ENCODE data around the gene LTB4R2. TPM values are rescaled to one million over a fixed set of nuclear protein-coding genes. Genes with fewer than 3 reads are reported as not detected.
A peak's percentile ranks its signal among the peaks of the same experiment; 100 is the strongest.

LTB4R2 gene, protein sequence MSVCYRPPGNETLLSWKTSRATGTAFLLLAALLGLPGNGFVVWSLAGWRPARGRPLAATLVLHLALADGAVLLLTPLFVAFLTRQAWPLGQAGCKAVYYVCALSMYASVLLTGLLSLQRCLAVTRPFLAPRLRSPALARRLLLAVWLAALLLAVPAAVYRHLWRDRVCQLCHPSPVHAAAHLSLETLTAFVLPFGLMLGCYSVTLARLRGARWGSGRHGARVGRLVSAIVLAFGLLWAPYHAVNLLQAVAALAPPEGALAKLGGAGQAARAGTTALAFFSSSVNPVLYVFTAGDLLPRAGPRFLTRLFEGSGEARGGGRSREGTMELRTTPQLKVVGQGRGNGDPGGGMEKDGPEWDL
- total RNA-seq: 10 to 100 TPM; 13.7 to 27.1 TPM

DNA sequence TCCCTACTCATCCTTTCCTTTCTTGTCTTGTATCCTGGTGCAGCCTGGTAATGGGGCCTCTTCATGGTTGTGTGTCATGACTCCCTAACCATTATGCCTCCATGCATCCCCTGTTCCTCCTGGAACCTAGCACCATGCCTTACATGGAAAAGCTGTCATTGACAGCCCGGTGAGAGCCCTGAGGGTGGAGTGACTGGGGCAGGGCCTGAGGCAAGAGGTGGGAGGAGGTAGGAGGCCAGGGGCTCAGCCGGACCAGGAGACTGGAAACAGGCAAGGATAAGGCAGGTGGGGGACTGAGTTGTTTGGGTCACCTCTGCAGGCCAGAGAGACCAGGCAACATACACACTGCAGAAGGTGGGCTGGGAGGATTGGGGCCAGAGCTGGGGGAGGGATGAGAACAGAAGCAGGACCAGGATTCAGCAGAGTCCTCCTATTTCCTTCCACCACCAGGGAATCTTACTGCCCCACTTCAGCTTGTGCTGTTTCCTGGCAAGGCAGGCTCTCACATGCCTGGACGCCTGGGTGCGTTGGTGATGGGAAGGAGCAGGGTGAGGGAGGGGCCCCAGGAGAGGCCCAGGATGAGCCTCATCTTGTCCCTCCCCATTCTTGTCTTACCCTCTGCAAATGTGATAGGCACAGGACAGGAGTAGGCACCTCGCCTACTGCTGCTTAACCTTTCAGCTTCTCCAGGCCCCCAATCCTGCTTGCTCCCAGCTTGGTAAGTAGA, at the start of gene LTB4R2:
TSS of gene LTB4R2 (plus strand) at position 603 of the 727 bp plus-strand sequence. CDS start 525 bp downstream, outside the sequence.
- Mint-ChIP-seq H3K36me3 (peaks cover 14% of the 10 kb centered on the region), H3K27ac (peak within 1 kb of the TSS; percentile 61 to 70), H3K9me3 (no peaks in the 10 kb centered on the region), H3K4me3 (peak within 1 kb of the TSS; percentile 84), H3K4me1 (ENCODE audit: low read depth in 2 of 2) (peaks cover 59 to 65% of the 10 kb centered on the region in 2 donors), H3K27me3 (no peaks in the 10 kb centered on the region)
- DNase-seq (ENCODE audit: low spot score) (no peak), ATAC-seq (no peak)

DNA sequence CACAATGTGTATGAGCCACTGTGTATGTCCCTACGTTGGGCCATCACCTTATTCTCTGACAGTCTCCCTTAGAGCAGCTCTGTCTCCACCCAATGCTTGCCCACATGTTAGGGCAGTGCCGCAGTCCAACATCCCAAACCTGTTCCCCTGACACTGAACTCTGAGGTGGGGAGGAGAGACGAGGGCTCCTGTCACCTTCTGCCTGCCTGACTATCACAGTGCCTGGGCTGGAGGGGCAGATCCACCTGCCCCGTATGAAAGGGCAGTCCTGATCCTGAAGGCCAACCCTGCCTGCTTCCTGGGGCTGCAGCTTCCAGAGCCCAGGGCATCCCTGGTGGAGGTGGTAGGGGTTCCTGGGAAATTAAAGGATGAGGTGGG, 49.2 kb upstream of the LTB4R2 start:
- ATAC-seq: no peak
- no peaks in the 10 kb centered on the region for H3K27me3 Mint-ChIP-seq
- no peak overlapping the region for H3K27ac Mint-ChIP-seq
- no peaks in the 10 kb centered on the region for H3K36me3 Mint-ChIP-seq
- H3K4me3 Mint-ChIP-seq: no peak overlapping the region
- H3K4me1 Mint-ChIP-seq (ENCODE audit: low read depth in 2 of 2): no peaks in the 10 kb centered on the region
- no peaks in the 10 kb centered on the region for H3K9me3 Mint-ChIP-seq
- no peak for DNase-seq (ENCODE audit: low spot score)

GRCh38 chr14:24261256-24261968, 48.5 kb upstream of the LTB4R2 start:
- DNase-seq (ENCODE audit: low spot score) (no peak), ATAC-seq (no peak)
- Mint-ChIP-seq H3K4me1 (ENCODE audit: low read depth in 2 of 2) (peaks cover 0 to under 1% of the 10 kb centered on the region in 2 donors), H3K27me3 (no peaks in the 10 kb centered on the region), H3K9me3 (no peaks in the 10 kb centered on the region), H3K4me3 (no peak overlapping the region), H3K27ac (no peak overlapping the region), H3K36me3 (no peaks in the 10 kb centered on the region)

- Mint-ChIP-seq H3K4me1 (ENCODE audit: low read depth in 2 of 2) (peaks cover 0 to 4% of the 10 kb centered on the region in 2 donors), H3K27ac (no peak overlapping the region), H3K9me3 (no peaks in the 10 kb centered on the region), H3K4me3 (no peak overlapping the region), H3K27me3 (no peaks in the 10 kb centered on the region), H3K36me3 (no peaks in the 10 kb centered on the region)
- DNase-seq (ENCODE audit: low spot score) (no peak), ATAC-seq (no peak)
Measured at GRCh38 chr14:24261969-24262327, 48.0 kb upstream of the LTB4R2 start.

- Mint-ChIP-seq H3K36me3 (no peaks in the 10 kb centered on the region), H3K4me1 (ENCODE audit: low read depth in 2 of 2) (peaks cover 0 to 7% of the 10 kb centered on the region in 2 donors), H3K4me3 (no peak within 1 kb of the TSS), H3K27ac (no peak within 1 kb of the TSS), H3K9me3 (no peaks in the 10 kb centered on the region), H3K27me3 (no peaks in the 10 kb centered on the region)
- ATAC-seq: no peak
- no peak for DNase-seq (ENCODE audit: low spot score)
Measured at GRCh38 chr14:24262821-24263733, 46.9 kb upstream of the LTB4R2 start, which contains the start of gene TGM1. TGM1 (minus strand) TSS chr14:24263177; CDS start chr14:24262352, 825 bp downstream.

DNA sequence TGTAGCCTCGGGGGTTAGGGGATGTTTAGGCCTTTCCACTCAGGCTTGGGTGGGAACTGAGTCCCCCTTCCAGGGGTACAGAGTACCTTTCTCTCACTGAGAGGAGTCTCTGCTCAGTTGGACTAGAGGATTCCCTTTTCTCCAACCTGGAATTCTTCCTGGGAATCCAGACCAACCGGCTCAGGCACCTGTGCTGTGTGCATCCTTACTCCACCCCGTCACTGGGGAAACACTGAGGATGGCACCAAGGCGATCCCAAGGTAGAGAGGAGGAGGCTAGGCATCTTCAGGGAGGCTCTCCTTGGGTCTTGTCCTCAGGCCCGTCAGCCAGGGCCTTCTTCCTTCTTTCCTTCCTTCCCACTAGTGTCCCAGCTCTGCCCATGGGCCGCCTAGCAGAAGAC, 46.1 kb upstream of the LTB4R2 start:
- Mint-ChIP-seq H3K4me1 (ENCODE audit: low read depth in 2 of 2) (peaks cover 0 to 7% of the 10 kb centered on the region in 2 donors), H3K27ac (no peak overlapping the region), H3K4me3 (no peak overlapping the region), H3K36me3 (no peaks in the 10 kb centered on the region), H3K9me3 (no peaks in the 10 kb centered on the region), H3K27me3 (no peaks in the 10 kb centered on the region)
- DNase-seq (ENCODE audit: low spot score) (no peak), ATAC-seq (no peak)

DNA sequence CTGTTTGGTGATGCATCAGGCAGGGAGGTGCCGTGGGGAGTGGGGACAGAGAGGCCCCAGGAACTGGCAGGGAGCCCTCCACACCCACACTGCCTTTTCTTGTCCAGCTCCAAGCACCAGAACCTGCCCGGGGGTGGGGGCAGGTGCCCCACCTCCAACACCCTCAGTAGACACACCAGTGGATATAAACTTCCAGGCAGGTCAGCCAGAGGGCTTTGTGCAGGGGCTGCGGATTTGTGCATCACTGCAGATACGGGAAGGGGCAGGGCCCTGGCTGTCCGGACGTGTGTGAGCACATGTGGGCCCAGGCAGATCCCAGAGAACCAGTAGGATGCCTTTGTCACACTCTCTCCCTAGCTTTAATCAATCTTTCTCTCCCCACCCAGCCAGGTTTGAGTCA, 45.6 kb upstream of the LTB4R2 start:
- Mint-ChIP-seq H3K27me3 (no peaks in the 10 kb centered on the region), H3K27ac (no peak overlapping the region), H3K4me1 (ENCODE audit: low read depth in 2 of 2) (peaks cover 0 to 7% of the 10 kb centered on the region in 2 donors), H3K4me3 (no peak overlapping the region), H3K9me3 (no peaks in the 10 kb centered on the region), H3K36me3 (no peaks in the 10 kb centered on the region)
- ATAC-seq (no peak), DNase-seq (ENCODE audit: low spot score) (no peak)

DNA sequence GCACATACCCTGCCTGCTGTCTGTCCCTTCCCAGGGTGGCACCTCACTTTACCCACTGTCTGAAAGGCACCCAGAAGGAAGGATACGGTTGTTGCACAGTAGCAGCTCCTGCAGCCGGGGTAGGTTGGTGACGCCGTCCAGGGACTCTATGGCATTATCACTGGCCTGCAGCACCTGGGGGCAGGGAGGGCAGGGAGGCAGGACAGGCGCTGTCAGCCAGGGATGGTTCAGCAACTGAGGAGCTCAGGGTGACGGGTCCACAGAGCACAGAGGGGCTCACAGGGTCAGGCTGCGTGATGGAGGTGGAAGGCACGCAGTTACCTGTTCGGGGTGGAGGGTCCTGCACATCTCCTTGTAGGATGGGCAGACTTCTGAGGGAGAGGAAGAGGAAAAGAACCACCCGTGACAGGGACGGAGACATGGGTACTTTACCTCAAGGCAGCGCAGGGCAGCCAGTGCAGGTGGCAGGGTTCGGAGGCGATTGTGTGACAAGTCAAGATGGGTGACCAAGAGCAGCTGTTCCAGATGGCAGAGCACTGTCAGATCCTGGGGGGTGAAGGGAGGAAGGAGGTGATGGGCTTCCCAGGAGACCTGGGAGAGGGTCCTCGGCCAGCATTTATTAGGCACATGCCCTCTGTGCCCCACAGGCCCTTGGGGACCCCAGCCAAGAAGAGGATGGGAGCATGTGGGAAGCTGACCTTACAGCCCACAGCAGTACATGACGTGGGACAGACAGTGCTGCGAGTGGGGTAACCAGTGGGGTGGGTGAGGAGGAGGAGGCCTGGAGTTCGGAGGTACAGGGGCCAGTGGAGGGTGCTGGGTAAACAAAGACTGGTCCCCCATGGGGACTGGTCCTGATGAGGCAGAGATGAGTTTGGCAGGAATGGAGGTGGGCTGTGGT, 43.3 kb upstream of the LTB4R2 start:
- Mint-ChIP-seq H3K27ac (no peak overlapping the region), H3K27me3 (no peaks in the 10 kb centered on the region), H3K4me1 (ENCODE audit: low read depth in 2 of 2) (peaks cover 12 to 19% of the 10 kb centered on the region in 2 donors), H3K36me3 (no peaks in the 10 kb centered on the region), H3K4me3 (no peak overlapping the region), H3K9me3 (no peaks in the 10 kb centered on the region)
- ATAC-seq: no peak
- DNase-seq (ENCODE audit: low spot score): no peak

GRCh38 chr14:24267516-24267915, 42.4 kb upstream of the LTB4R2 start:
- Mint-ChIP-seq H3K27ac (no peak overlapping the region), H3K36me3 (no peaks in the 10 kb centered on the region)

DNA sequence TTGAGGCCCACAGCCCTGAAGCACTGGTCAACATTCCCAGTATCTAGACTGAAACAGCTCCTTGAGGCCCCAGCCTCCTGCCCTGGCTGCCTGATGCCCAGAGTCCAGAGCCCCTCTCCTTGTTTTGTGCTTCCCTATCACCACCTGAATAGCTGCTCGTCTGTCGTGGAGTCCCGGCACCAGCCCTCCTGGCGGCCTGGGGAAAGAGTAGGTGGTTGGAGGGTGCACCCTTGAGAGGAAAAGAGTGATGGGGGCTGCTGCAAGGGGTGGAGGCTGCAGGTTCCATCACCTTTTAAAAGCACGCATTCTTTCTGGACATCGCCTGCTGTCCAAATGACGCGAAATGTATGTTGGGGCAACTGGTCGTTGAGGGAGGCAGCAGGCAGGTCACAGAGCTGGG, 41.7 kb upstream of the LTB4R2 start:
- Mint-ChIP-seq H3K4me1 (ENCODE audit: low read depth in 2 of 2) (peaks cover 28 to 32% of the 10 kb centered on the region in 2 donors), H3K4me3 (no peak overlapping the region), H3K36me3 (no peaks in the 10 kb centered on the region), H3K9me3 (no peaks in the 10 kb centered on the region), H3K27me3 (no peaks in the 10 kb centered on the region), H3K27ac (no peak overlapping the region)
- DNase-seq (ENCODE audit: low spot score) (no peak), ATAC-seq (no peak)

More at GRCh38 chr14:24267516-24267915, 42.4 kb upstream of the LTB4R2 start:
- no peak for DNase-seq (ENCODE audit: low spot score)
- Mint-ChIP-seq H3K27me3 (no peaks in the 10 kb centered on the region), H3K4me3 (no peak overlapping the region), H3K4me1 (ENCODE audit: low read depth in 2 of 2) (peaks cover 21 to 27% of the 10 kb centered on the region in 2 donors), H3K9me3 (no peaks in the 10 kb centered on the region)
- ATAC-seq: no peak

DNA sequence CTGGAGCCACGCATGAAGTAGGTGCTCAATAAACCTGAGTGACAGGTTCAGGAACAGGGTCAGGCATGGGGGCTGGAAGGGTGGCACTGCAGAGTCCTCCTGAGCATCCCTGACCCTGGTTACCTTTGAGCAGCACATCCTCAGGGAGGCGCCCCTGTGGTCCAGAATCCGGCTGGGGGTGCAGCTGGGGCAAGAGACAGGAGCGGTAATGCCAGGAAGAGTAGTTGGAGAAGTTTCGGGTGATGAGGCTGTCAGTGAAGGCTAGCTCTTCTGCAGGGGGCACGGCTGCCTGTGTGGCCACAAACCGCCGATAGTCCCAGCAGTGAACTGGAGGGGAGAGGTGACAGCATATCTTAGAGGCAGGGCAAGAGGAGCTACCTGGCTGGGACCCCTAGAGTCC, 40.6 kb upstream of the LTB4R2 start:
- H3K4me3 Mint-ChIP-seq: no peak overlapping the region
- H3K27ac Mint-ChIP-seq: no peak overlapping the region
- DNase-seq (ENCODE audit: low spot score) (no peak), ATAC-seq (no peak)
- no peaks in the 10 kb centered on the region for H3K27me3 Mint-ChIP-seq
- peaks cover 40 to 44% of the 10 kb centered on the region in 2 donors for H3K4me1 Mint-ChIP-seq (ENCODE audit: low read depth in 2 of 2)
- no peaks in the 10 kb centered on the region for H3K36me3 Mint-ChIP-seq
- no peaks in the 10 kb centered on the region for H3K9me3 Mint-ChIP-seq

DNA sequence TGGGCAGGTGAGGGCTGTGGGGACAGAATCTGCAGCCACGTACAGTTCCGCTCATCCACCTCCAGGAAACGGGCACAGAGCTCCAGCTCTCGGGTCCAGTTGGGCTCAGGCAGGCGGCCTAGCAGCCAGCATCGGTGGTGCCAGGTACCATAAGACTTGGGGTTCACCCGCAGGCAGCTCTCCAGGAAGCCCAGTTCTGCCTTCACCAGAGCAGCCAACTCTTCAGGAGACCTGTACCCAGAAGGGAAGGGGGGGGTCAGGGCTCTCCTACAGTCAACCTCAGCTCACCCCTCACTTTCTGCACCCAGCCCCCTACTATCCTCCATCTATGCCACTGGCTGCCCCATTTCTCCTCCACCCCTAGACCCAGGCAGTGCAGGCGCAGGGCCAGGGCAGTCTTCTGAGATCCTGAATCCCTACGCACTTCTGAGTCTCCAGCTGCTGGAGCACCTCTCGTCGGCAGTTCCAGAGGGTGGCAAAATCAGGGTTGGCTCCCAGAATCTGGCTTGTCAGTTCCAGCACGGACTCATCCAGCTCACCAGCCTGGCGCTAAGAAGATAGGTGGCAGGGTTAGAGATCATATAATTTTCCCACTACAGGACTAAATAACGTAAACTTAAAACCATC, 39.9 kb upstream of the LTB4R2 start:
- Mint-ChIP-seq H3K27ac (peak overlapping the region in 1 of 2 donors; percentile 92), H3K27me3 (no peaks in the 10 kb centered on the region), H3K4me1 (ENCODE audit: low read depth in 2 of 2) (peaks cover 41 to 44% of the 10 kb centered on the region in 2 donors), H3K9me3 (no peaks in the 10 kb centered on the region), H3K36me3 (no peaks in the 10 kb centered on the region), H3K4me3 (peak overlapping the region; percentile 88)
- ATAC-seq: no peak
- DNase-seq (ENCODE audit: low spot score): no peak

Data from natural killer cell treated with Interleukin-12 subunit alpha and Interleukin-12 subunit beta and Interleukin-15 and Interleukin-18, amount 100 ng/mL, for 72 hours (primary cell).